K562 (cell line): ENCODE results near the gene IL23R. TPM values are rescaled to one million over a fixed set of nuclear protein-coding genes. Genes with fewer than 3 reads are reported as not detected.

Source experiments
- ATF6 ChIP-seq: sonication (generic); formaldehyde crosslinking; IDR thresholded peaks from 2 replicates; pipeline ENCODE4 v1.4.0; 2020; ENCODE audit warnings: mild to moderate bottlenecking, missing genetic modification reagents
- CREB5 ChIP-seq: fragments of 250-450 bp; sonication (Bioruptor Pico); IDR thresholded peaks from 2 replicates; pipeline ENCODE4 v1.5.0; 2020; ENCODE audit warnings: mild to moderate bottlenecking
- NFE2 ChIP-seq: IDR thresholded peaks from 2 replicates; pipeline ENCODE4 v1.6.1; 2014; ENCODE audit warnings: antibody characterized with exemption, low read depth
- POLR3G ChIP-seq: IDR thresholded peaks from 2 replicates; pipeline ENCODE4 v1.6.1; 2011; ENCODE audit not compliant: insufficient read length, insufficient replicate concordance; ENCODE audit errors: extremely low read depth
- SOX6 ChIP-seq: fragments of 450-650 bp; IDR thresholded peaks from 2 replicates; pipeline ENCODE4 v1.6.1; 2014; ENCODE audit warnings: mild to moderate bottlenecking
- THAP12 ChIP-seq: fragments of 250-450 bp; sonication (Bioruptor Pico); IDR thresholded peaks from 2 replicates; pipeline ENCODE4 v1.9.0; 2021; ENCODE audit warnings: mild to moderate bottlenecking, inconsistent platforms
- ZC3H11A ChIP-seq: IDR thresholded peaks from 2 replicates; pipeline ENCODE4 v1.6.1; 2012; ENCODE audit warnings: low read depth, low read length, improper control_type of control experiment
- ZNF407 ChIP-seq: fragments of 450-650 bp; IDR thresholded peaks from 2 replicates; pipeline ENCODE4 v1.6.1; 2016; ENCODE audit warnings: low read depth
- ZNF583 ChIP-seq: fragments of 250-450 bp; sonication (Bioruptor Pico); IDR thresholded peaks from 2 replicates; pipeline ENCODE4 v1.4.0; 2020
- polyA plus RNA-seq, 8 experiments: library from polyadenylated mRNA; depleted of rRNA in 4 of 8; stranded (reverse) in 5 of 8; unstranded in 3 of 8; fragments of >200 nt; fragmentation: Nextera tagmentation in 2 of 8; fragmentation: Illumina TruSeq in 1 of 8; extraction: Ambion mirVana in 2 of 8; extraction: Trizol in 1 of 8; gene quantifications; 2 replicates each; pipeline versions ENCODE4 v1.2.1 to v1.2.3, GENCODE V29; 2011 to 2014; ENCODE audit warnings: inconsistent platforms in 1 of 8, missing spikeins in 1 of 8
- total RNA-seq, 7 experiments: library from RNA; depleted of rRNA in 6 of 7; stranded (reverse); fragments of >200 nt in 6 of 7; fragmentation: Illumina TruSeq in 2 of 7; extraction: Trizol in 2 of 7; gene quantifications; 2 replicates each; pipeline versions ENCODE4 v1.2.1 to v1.2.3, GENCODE V29; 2011 to 2021; ENCODE audit warnings: low replicate concordance in 1 of 7

The IL23R gene
- total and polyA plus RNA-seq, 9 of the 15 experiments (the other 6 are each of a cell fraction or from before 2014, with no cell fraction given) = 4.4 to 52.7 (median 22.8) TPM

- no peak for TF ChIP-seq ZNF583 (CRISPR knock-in tag)
- TF ChIP-seq CREB5 (CRISPR knock-in tag) = no peak
- no peak for TF ChIP-seq ZNF407
- TF ChIP-seq THAP12 = no peak
- TF ChIP-seq POLR3G = no peak
- TF ChIP-seq NFE2 = peak; percentile 98
- no peak for TF ChIP-seq ZC3H11A
- TF ChIP-seq SOX6 = peak; percentile 51; the same call in 1 of the 2 replicates
- TF ChIP-seq ATF6 (CRISPR knock-in tag) = no peak
Observed at GRCh38 chr1:67191668-67192520, 25.6 kb downstream of the IL23R start (continued).
